Muscle layer of duodenum (tissue), 2 donors: Measurements from ENCODE around the gene GPHN.

Experiments
- H3K27ac ChIP-seq: one replicate; pipeline ENCODE4 v1.7.0; 2013; ENCODE audit warnings: mild to moderate bottlenecking, low read length
- H3K27me3 ChIP-seq: one replicate; pipeline ENCODE4 v1.7.0; 2013; ENCODE audit warnings: low read depth, mild to moderate bottlenecking, control low read depth, low read length
- H3K36me3 ChIP-seq, 2 donors: one replicate each; pipeline ENCODE4 v1.7.0; 2013; ENCODE audit warnings: low read length in 2 of 2, control low read depth in 1 of 2, mild to moderate bottlenecking in 1 of 2; ENCODE audit not compliant: insufficient read depth in 2 of 2, control insufficient read depth in 1 of 2
- H3K4me1 ChIP-seq, 2 donors: one replicate each; pipeline ENCODE4 v1.7.0; 2013; ENCODE audit warnings: low read length in 2 of 2, mild to moderate bottlenecking in 2 of 2, control low read depth in 1 of 2, moderate library complexity in 1 of 2; ENCODE audit not compliant: insufficient read depth in 2 of 2, control insufficient read depth in 1 of 2
- H3K4me3 ChIP-seq, 2 donors: one replicate each; pipeline ENCODE4 v1.7.0; 2013; ENCODE audit warnings: low read length in 2 of 2, low read depth in 1 of 2, mild to moderate bottlenecking in 1 of 2
- H3K9me3 ChIP-seq, 2 donors: one replicate each; pipeline ENCODE4 v1.7.0; 2013; ENCODE audit warnings: low read length in 2 of 2, control low read depth in 1 of 2, mild to moderate bottlenecking in 1 of 2; ENCODE audit not compliant: control insufficient read depth in 1 of 2
- donor health status: healthy.

The GPHN gene

DNA sequence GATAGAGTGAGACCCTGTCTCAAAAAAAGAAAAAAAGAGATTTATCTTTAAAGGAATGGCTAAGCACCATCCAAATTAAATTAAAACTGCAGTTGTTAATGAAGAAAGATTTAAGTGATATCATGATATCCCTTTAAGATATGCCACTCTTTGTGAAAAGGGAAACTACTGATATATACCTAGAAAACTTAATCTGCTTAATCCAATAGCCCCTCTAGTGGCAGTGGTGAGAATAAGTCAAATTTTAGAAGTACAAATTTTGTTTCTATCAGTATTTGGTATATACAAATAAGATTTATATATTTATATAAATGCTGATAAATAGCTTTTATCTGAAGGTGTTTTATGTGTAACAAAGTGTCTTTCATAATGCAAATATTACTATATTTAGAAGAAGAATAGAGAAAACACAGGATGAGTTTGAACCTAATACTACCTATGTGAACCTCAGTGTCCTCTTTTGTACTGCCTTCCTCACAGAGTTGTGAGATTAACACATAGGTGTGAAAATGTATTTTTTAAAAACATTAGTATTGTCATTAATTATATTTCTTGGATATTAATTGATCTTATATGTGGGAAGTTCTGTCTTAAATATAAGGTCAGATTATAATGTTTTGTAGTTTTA lies 629.9 kb downstream of the GPHN start:
- Histone ChIP-seq H3K27ac (no peak overlapping the region), H3K4me1 (no peaks in the 10 kb centered on the region), H3K27me3 (no peaks in the 10 kb centered on the region), H3K9me3 (no peaks in the 10 kb centered on the region), H3K4me3 (no peak overlapping the region), H3K36me3 (peaks cover 0 to 2% of the 10 kb centered on the region in 2 donors)

DNA sequence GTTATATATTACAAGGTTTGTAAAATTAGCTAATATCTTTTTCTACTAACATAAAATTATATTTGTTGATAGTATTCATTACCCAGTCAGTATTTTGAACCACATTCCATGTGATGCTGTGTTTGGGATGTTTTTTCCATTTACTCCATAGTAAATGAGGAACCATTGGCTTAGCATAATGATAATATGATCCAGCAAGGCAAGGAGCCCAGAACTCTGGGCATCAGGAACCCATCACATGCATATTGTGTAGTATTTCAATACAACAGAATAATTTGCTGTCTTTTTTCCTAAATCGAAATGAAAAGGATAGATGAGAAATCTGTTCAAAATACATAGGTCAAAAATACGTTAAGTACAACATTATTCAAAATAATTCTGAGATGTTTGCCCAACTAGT lies 632.6 kb downstream of the GPHN start:
- Histone ChIP-seq H3K4me3 (no peak overlapping the region), H3K27me3 (no peaks in the 10 kb centered on the region), H3K27ac (no peak overlapping the region), H3K36me3 (peaks cover 3 to 6% of the 10 kb centered on the region in 2 donors), H3K4me1 (no peaks in the 10 kb centered on the region), H3K9me3 (no peaks in the 10 kb centered on the region)

DNA sequence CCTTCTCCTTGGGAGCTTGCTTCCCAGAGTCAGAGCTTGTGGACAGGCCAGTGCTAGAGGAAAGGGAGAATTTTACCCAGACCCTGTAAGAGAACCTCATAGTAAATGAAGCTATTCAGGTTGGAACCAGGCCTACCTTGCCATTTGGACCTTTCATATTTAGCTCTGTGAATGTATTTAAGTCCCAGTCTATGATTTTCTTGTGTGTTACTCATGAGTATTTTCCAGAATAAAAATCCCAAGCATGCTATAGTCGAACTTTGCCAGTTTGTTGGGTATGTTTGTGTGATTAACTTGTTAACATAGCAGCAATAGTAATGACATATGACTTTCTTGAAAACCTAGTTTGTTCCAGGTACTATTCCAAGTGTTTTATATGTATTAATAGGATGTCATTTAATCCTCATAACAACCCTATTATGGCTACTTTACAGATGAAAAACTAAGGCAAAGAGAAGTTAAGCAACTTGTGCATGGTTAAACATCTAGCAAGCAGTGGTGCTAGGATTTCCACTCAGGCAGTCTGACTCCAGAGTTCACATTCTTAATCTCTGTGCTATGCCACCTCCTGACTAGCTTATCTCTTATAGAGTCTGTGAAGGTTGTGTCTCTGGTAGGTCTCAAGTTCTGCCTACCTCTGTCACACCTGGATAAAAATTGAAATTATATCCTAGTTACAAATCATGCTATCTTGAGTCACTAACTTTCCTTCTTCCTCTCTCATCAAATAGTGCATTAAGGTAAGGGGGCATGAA lies 633.4 kb downstream of the GPHN start:
- Histone ChIP-seq H3K36me3 (peaks cover 3 to 6% of the 10 kb centered on the region in 2 donors), H3K4me3 (no peak overlapping the region), H3K4me1 (no peaks in the 10 kb centered on the region), H3K9me3 (no peaks in the 10 kb centered on the region), H3K27me3 (no peaks in the 10 kb centered on the region), H3K27ac (no peak overlapping the region)

DNA sequence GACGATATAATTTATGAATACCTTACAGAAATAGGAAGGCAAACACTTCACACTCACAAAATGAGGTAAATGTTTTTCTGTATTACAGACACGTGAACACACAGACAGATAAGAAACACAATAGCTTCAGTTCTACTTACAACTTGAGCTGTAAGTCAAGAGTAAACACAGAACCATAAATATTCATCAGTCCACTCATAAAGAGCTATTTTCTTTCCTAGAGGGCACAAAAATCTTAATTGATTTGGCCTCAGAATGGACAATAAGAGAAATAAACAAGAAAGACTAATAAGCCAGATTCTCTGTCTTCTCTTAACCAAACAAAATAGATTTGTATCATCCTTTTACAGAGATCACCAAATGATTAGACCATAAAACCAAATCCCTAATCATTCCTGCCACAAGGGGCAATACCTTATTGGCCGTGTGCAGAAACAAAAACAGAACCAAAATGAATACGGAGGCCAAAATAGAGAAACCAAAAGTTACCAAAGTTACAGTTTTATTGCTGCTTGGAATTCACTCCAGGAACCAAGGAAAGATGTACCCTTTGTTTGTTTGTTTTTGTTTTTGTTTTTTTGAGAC lies 643.2 kb downstream of the GPHN start:
- Histone ChIP-seq H3K4me3 (no peak overlapping the region), H3K4me1 (no peaks in the 10 kb centered on the region), H3K36me3 (no peaks in the 10 kb centered on the region), H3K27ac (no peak overlapping the region), H3K9me3 (no peaks in the 10 kb centered on the region), H3K27me3 (no peaks in the 10 kb centered on the region)

DNA sequence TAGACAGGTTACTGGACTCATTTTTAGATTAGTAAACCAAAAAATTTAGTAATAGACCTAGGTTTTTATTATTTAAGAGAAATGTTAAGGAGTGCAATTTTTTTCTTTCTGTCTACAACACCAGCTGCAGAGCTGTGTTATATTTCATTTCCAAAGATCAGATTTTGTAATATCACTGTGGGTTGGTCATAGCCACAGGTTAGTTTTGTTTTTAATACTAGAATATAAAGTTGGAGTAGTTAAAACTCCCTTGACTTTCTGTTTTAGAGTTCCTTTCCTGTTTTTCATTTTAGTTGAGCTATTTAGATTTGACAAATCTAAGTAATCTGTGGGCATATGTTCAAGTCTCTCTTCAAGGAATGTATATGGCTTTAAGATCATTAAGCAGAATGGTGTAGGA lies 650.6 kb downstream of the GPHN start:
- no peaks in the 10 kb centered on the region for H3K9me3 ChIP-seq
- H3K27ac ChIP-seq, result no peak overlapping the region
- no peaks in the 10 kb centered on the region for H3K27me3 ChIP-seq
- H3K4me3 ChIP-seq, result no peak overlapping the region
- H3K4me1 ChIP-seq, result no peaks in the 10 kb centered on the region
- no peaks in the 10 kb centered on the region for H3K36me3 ChIP-seq

DNA sequence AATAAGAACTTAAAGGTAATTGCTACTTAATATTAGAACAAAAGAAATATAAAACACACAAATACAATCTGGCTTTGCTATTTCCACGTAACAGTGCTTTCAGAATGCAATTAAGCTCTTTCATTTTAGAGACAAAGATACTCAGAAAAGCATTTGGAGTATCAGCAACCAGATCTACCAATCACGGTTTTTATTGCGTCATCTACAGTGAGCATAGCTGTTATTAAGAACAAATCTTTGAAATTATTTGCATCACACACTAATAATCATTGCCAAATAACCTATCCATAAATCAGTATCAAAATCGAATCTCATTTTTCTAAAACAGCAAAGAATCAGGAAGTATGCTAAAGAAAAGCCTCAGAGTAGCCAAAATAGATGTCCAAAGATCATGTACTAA lies 654.4 kb downstream of the GPHN start:
- H3K4me3 ChIP-seq, result no peak overlapping the region
- H3K27me3 ChIP-seq, result no peaks in the 10 kb centered on the region
- no peaks in the 10 kb centered on the region for H3K9me3 ChIP-seq
- no peak overlapping the region for H3K27ac ChIP-seq
- no peaks in the 10 kb centered on the region for H3K4me1 ChIP-seq
- no peaks in the 10 kb centered on the region for H3K36me3 ChIP-seq

DNA sequence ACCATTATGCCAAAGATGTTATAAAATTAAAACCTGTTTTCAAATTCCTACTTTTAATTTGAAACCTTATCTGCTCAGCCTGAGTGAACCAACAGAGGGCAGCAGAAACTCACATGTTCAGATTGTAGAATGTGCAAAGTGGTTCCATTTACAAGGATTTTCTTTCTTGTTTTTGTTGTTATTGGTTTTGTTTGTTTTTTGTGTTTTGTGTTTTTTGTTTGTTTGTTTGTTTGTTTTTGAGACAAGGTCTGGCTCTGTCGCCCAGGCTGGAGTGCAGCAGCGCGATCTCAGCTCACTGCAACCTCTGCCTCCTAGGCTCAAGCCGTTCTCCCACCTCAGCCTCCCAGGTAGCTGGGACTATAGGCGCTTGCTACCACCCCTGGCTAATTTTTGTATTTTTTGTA lies 658.5 kb downstream of the GPHN start:
- H3K4me1 ChIP-seq, result no peaks in the 10 kb centered on the region
- no peak overlapping the region for H3K27ac ChIP-seq
- H3K4me3 ChIP-seq, result no peak overlapping the region
- H3K9me3 ChIP-seq, result no peaks in the 10 kb centered on the region
- H3K27me3 ChIP-seq, result no peaks in the 10 kb centered on the region
- H3K36me3 ChIP-seq, result peaks cover 0 to 10% of the 10 kb centered on the region in 2 donors

DNA sequence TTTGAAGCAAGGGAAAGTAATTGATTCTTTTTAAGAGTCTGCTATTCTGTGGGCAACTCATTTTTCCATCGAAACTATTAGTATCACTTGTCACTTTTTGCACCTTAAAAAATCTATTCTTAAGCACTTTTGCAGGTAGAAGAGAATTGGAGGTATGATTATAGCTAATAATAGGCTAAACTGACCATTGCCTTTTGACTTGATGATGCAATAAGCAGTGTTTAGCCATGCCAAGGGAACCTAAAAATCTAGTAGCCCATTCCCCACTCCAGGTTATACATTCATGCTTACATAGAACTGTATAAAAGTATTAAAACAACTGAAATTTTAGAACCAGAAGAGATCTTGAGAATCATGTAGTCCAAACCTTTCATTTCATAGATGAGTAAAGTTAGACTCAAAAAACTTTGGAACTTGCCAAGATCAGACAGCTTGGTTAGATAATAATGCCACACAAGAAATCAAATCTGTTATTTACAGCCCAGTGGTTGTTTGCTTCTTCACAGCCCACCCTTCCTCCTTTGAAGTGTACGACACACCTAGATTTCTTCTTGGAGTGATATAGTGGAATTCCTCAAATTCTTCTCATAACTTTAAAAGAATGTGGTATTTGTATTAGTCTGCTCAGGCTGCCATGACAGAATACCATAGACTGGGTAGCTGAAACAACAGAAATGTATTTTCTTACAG lies 659.6 kb downstream of the GPHN start:
- Histone ChIP-seq H3K27ac (no peak overlapping the region), H3K4me1 (no peaks in the 10 kb centered on the region), H3K27me3 (no peaks in the 10 kb centered on the region), H3K4me3 (no peak overlapping the region), H3K9me3 (no peaks in the 10 kb centered on the region), H3K36me3 (peaks cover 0 to 15% of the 10 kb centered on the region in 2 donors)

DNA sequence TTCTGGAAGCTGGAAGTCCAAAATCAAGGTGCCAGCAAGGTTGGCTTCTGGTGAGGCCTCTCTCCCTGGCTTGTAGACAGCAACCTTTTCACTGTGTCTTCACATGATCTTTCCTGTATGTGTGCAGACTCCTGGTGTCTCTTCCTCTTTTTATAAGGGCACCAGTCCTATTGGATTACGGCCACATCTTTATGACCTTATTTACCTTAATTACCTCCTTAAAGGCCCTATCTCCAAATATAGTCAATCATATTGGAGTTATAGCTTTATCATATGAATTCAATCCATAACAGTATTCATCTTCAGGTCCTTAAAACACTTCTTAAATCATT lies 660.1 kb downstream of the GPHN start:
- Histone ChIP-seq H3K36me3 (peaks cover 0 to 15% of the 10 kb centered on the region in 2 donors), H3K4me3 (no peak overlapping the region), H3K4me1 (no peaks in the 10 kb centered on the region), H3K27ac (no peak overlapping the region), H3K9me3 (peaks cover 0 to 3% of the 10 kb centered on the region in 2 donors), H3K27me3 (no peaks in the 10 kb centered on the region)

DNA sequence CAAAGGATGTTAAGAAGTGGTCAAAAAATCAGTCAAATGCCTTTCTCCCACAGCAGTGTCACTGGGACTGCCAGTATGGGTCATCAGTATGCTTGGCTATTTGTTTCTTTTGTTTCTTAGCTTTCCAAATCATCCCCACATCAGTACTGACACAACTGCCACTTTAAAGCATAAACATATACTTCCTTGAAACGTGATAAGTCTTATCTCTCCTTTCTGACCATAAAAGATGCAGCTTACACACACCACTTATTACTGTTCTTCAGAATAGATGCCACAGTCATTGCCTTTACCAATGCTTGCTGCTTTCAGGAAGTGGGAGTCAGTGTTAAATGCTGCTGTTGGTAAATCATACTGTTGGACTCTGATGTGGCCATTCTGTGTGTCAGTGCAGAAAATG lies 662.7 kb downstream of the GPHN start:
- Histone ChIP-seq H3K4me3 (no peak overlapping the region), H3K9me3 (peaks cover 0 to 9% of the 10 kb centered on the region in 2 donors), H3K27me3 (no peaks in the 10 kb centered on the region), H3K27ac (no peak overlapping the region), H3K4me1 (no peaks in the 10 kb centered on the region), H3K36me3 (peaks cover 0 to 15% of the 10 kb centered on the region in 2 donors)

DNA sequence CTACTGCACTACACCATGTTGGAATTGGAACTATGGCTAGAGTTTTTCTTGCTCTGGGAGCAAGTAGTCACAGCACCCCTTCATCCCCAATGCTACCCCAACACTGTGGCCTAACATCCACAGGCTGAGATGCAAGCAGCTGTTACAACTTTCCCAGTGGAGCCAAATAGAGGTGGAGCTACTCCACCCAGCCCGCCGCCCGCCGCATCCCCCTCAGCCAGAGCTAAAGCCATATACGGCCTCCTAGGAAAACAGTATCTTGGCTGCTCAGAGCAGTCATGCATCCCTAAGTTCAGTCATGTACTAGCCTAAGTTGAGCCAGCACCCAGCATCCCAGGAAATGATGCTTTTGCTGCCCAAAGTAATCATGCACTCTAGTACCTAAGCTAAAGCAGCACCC lies 664.1 kb downstream of the GPHN start:
- no peak overlapping the region for H3K27ac ChIP-seq
- no peaks in the 10 kb centered on the region for H3K4me1 ChIP-seq
- peaks cover 0 to 9% of the 10 kb centered on the region in 2 donors for H3K9me3 ChIP-seq
- no peak overlapping the region for H3K4me3 ChIP-seq
- H3K36me3 ChIP-seq, result peaks cover 0 to 15% of the 10 kb centered on the region in 2 donors
- no peaks in the 10 kb centered on the region for H3K27me3 ChIP-seq
